LNCaP clone FGC (cell line): ENCODE measurements around the gene SND1.

Source experiments
- DNase-seq: peaks from one replicate; pipeline ENCODE4 v3.0.0-alpha.2; 2011; ENCODE audit warnings: low read depth
- H3K4me3 ChIP-seq: 2 replicates; pipeline ENCODE4 v1.5.1; 2011; ENCODE audit warnings: mild to moderate bottlenecking, low read depth, low read length, control low read depth
- TF ChIP-seq, protein P1 (sequence below): IDR thresholded peaks from 2 replicates; pipeline ENCODE4 v1.5.1; 2012; ENCODE audit warnings: mild to moderate bottlenecking; ENCODE audit not compliant: control insufficient read depth, insufficient read depth; ENCODE audit errors: extremely low read depth

SND1 gene

GRCh38 chr7:127651556-127652332, at the start of gene SND1:
SND1 (plus strand) TSS chr7:127652194; CDS start chr7:127652374, 180 bp downstream.
- peak within 1 kb of the TSS; percentile 99 for H3K4me3 ChIP-seq
- TF ChIP-seq, protein P1, sequence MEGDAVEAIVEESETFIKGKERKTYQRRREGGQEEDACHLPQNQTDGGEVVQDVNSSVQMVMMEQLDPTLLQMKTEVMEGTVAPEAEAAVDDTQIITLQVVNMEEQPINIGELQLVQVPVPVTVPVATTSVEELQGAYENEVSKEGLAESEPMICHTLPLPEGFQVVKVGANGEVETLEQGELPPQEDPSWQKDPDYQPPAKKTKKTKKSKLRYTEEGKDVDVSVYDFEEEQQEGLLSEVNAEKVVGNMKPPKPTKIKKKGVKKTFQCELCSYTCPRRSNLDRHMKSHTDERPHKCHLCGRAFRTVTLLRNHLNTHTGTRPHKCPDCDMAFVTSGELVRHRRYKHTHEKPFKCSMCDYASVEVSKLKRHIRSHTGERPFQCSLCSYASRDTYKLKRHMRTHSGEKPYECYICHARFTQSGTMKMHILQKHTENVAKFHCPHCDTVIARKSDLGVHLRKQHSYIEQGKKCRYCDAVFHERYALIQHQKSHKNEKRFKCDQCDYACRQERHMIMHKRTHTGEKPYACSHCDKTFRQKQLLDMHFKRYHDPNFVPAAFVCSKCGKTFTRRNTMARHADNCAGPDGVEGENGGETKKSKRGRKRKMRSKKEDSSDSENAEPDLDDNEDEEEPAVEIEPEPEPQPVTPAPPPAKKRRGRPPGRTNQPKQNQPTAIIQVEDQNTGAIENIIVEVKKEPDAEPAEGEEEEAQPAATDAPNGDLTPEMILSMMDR = no peak

GRCh38 chr7:127608446-127608845, 43.5 kb upstream of the SND1 start:
- H3K4me3 ChIP-seq = no peak overlapping the region
- TF ChIP-seq, protein P1 = no peak
- DNase-seq = no peak

More at GRCh38 chr7:127651556-127652332, at the start of gene SND1:
- DNase-seq = peak; percentile 98

- H3K4me3 ChIP-seq = no peak overlapping the region
- TF ChIP-seq, protein P1 = no peak
- DNase-seq = no peak
Observed at GRCh38 chr7:127609297-127609696, 42.7 kb upstream of the SND1 start.

- TF ChIP-seq, protein P1 = no peak
- DNase-seq = no peak
- no peak overlapping the region for H3K4me3 ChIP-seq
Observed at GRCh38 chr7:127612263-127612662, 39.7 kb upstream of the SND1 start.

DNA sequence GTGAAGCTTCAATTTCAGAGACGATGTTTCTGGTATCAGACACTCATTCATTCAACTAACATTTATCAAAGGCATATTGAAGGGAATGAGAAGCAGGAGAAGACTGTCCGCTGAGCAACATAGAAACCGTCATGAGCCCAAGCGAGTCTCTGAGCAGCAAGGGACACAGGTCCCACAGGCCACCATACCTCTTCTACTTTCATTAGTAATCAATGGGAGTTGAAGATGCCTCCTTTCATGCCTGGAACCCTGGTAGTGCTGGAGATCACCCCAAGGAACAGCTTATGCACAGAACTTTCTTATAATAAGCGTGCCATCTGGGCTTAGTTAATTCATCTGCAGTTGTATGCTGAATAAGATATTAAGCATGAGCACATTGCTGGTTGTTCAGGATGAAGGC, 35.3 kb upstream of the SND1 start:
- DNase-seq = no peak
- H3K4me3 ChIP-seq = no peak overlapping the region
- TF ChIP-seq, protein P1 = no peak

DNA sequence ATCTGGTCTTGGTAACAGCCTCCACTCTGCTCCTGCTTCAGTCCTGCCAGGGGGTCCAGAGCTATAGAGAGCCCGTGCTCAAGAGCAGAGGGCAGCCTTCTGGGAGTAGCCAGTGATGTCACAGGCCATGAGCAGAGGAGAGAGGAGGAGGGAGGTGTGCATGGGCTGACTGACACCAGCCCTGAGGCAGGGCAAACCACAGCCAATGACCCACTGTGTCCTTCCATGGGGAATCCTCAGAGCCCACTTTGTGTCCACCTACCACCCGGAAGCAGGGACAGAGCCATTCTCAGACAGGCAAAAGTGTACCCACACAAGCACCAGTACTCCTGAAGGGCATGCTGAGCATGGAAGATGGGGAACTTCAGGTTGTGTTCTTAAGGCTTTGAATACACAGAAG, 34.0 kb upstream of the SND1 start, which contains the start of gene PAX4:
PAX4 (minus strand) TSS at position 101 of the 400 bp plus-strand sequence. CDS start 2,214 bp downstream, outside the sequence.
- TF ChIP-seq, protein P1 = no peak
- DNase-seq = no peak
- no peak within 1 kb of the TSS for H3K4me3 ChIP-seq
